Motor neuron (in vitro differentiated cells): ENCODE data around the gene AFF3. TPM values are rescaled to one million over a fixed set of nuclear protein-coding genes. Genes with fewer than 3 reads are reported as not detected.
A peak's percentile ranks its signal among the peaks of the same experiment; 100 is the strongest.

Experiments
- ATAC-seq, 8 experiments: fragments of 200-7000 bp; cut with Tn5 transposase; replicated peaks in 6 of 8; 2 replicates each; pipeline ENCODE4 v1.8.0; 2021; ENCODE audit warnings: mild to moderate bottlenecking in 8 of 8, moderate library complexity in 8 of 8
- H3K27ac ChIP-seq, 2 donors: fragments of 250-450 bp; sonication (Bioruptor Pico); 2 replicates each; pipeline ENCODE4 v1.9.0; 2021; ENCODE audit warnings: antibody characterized with exemption in 2 of 2, mild to moderate bottlenecking in 2 of 2, moderate library complexity in 1 of 2
- H3K4me1 ChIP-seq, 2 donors: fragments of 250-450 bp; sonication (Bioruptor Pico); replicated peaks in 1 of 2; 2 replicates each; pipeline ENCODE4 v1.6.1; 2021; ENCODE audit warnings: antibody characterized with exemption in 2 of 2, mild to moderate bottlenecking in 2 of 2, moderate library complexity in 1 of 2
- H3K4me3 ChIP-seq, 5 donors: fragments of 250-450 bp; sonication (Bioruptor Pico); 2 replicates each; pipeline ENCODE4 v1.9.0; 2021; ENCODE audit warnings: antibody characterized with exemption in 5 of 5, mild to moderate bottlenecking in 5 of 5, moderate library complexity in 4 of 5
- WGBS, 10 experiments: fragments of 450-650 bp; shearing (Covaris generic); methylation state at CpG; one replicate each; pipeline ENCODE4 v1.0.0; 2022; 5-methylcytosine and 5-hydroxymethylcytosine counted together
- in situ Hi-C, 9 experiments: fragments of 400-800 bp; cut with MboI; loops; one replicate each; pipeline ENCODE4 v1.15.0; 2021; ENCODE audit warnings: low sequenced_read_pairs in 9 of 9, low pct_unique_long_range_greater_than_20kb in 2 of 9; ENCODE audit not compliant: unreplicated experiment in 9 of 9
- total RNA-seq, 8 experiments: library from RNA; unstranded; fragments of 300-600 nt; gene quantifications; 2 replicates each; pipeline versions ENCODE4 v1.2.3 to v1.2.4, GENCODE V29; 2022

Gene AFF3
- total RNA-seq, 8 experiments from 2014 or later, result 0.99 to 33.6 (median 16.7) TPM

DNA sequence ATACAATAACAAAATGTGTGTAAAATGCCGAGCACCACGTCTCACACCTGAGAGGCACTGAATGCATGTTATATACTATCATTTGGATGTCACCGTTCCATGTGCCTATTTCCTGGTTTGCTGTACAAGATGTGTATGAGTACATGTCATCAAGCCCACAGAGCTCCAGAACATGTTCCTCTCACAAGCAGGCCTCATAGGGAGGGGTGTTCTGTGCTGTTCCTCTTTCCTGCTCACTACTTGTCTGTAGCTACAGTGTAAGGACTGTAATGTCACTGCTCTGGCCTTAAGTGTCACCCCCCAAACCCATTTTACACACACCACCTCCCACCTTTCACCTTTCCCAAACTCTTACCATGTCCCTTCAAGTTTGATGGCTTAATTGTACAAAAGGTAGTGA, 1.8 kb downstream of the AFF3 start:
- in situ Hi-C loops, result no loop called here
- no peak for ATAC-seq
- Histone ChIP-seq H3K27ac (no peak overlapping the region), H3K4me1 (peaks cover 0 to 12% of the 10 kb centered on the region in 2 donors), H3K4me3 (no peak overlapping the region)
- WGBS, 10 experiments, result 53 to 100% (median 100%) methylated on average over 1 to 3 of the region's 3 CpGs; no CpG with 5 or more reads in 7 of the 10 experiments

- Histone ChIP-seq H3K4me1 (peaks cover 0 to 12% of the 10 kb centered on the region in 2 donors), H3K4me3 (no peak overlapping the region), H3K27ac (no peak overlapping the region)
- no peak for ATAC-seq
- in situ Hi-C loops, result no loop called here
- WGBS, 10 experiments, result 32 to 94% (median 80%) methylated on average over 1 to 4 of the region's 5 CpGs; no CpG with 5 or more reads in 1 of the 10 experiments
These were observed 4.4 kb downstream of the AFF3 start for GRCh38 chr2:100137866-100138570.

- peak in 1 of 8 experiments; percentile 41 for ATAC-seq
- Histone ChIP-seq H3K4me1 (peaks cover 0 to 12% of the 10 kb centered on the region in 2 donors), H3K27ac (no peak overlapping the region), H3K4me3 (no peak overlapping the region)
- 30 to 100% (median 68%) methylated on average over 1 to 4 of the region's 5 CpGs; no CpG with 5 or more reads in 5 of the 10 experiments for WGBS, 10 experiments
- in situ Hi-C loops, result no loop called here
These were observed 5.1 kb downstream of the AFF3 start for GRCh38 chr2:100137318-100137717.

- WGBS, 10 experiments, result 88 to 100% (median 100%) methylated on average over 1 to 4 of the region's 4 CpGs; no CpG with 5 or more reads in 1 of the 10 experiments
- no peak overlapping the region for H3K27ac ChIP-seq
- in situ Hi-C loops, result no loop called here
- no peak for ATAC-seq
- peaks cover 0 to 12% of the 10 kb centered on the region in 2 donors for H3K4me1 ChIP-seq
- H3K4me3 ChIP-seq, result no peak overlapping the region
These were observed 6.1 kb downstream of the AFF3 start for GRCh38 chr2:100136310-100136709.

- in situ Hi-C loops, result no loop called here
- ATAC-seq, result no peak
- no peak overlapping the region for H3K4me3 ChIP-seq
- peaks cover 0 to 12% of the 10 kb centered on the region in 2 donors for H3K4me1 ChIP-seq
- H3K27ac ChIP-seq, result no peak overlapping the region
- WGBS, 10 experiments, result 58 to 100% (median 92%) methylated on average over 1 to 2 of the region's 5 CpGs; no CpG with 5 or more reads in 5 of the 10 experiments
These were observed 7.0 kb downstream of the AFF3 start for GRCh38 chr2:100135415-100135814.

DNA sequence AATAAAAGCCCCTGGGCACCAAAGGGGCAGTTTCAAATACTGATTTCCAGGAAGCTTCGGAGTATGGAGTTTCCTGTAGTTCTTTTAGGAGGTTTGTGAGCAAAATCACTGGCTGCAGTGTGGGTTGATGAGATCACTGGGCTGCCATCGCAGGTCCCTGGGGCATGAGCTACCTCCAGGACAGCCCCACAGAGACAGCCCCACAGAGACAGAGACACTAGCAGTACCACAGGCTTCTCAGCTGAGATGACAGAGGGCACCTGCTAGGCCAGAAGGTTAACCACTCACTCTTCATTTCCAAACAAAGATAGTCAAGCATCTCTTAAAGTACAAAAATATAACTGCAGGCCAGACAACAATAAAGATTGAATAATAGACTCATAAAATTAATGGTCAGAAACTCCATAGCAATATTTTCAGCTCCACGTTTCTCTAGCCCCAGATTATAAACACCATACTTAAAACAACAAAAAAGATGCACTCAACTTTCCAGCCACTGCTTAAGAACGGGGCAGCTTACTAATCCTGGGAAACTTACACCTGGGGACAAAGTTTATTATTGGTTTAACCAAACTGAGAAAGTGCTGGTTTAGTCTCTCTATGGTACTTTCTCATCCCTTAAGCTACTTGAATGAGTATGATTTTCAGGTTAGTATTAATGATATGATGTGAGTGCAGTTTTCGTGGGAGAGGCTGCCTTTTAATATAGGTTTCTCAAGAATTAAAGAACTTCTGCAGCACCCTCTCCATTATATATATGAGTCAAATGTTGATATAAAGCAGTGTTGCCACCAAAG, 11.6 kb downstream of the AFF3 start:
- WGBS, 10 experiments, result 17 to 100% (median 61%) methylated on average over 1 to 5 of the region's 5 CpGs; no CpG with 5 or more reads in 2 of the 10 experiments
- Histone ChIP-seq H3K4me3 (no peak overlapping the region), H3K4me1 (no peaks in the 10 kb centered on the region), H3K27ac (no peak overlapping the region)
- ATAC-seq, result no peak
- in situ Hi-C loops, result no loop called here

GRCh38 chr2:100126897-100127401, 15.4 kb downstream of the AFF3 start:
- Histone ChIP-seq H3K4me1 (no peaks in the 10 kb centered on the region), H3K4me3 (no peak overlapping the region), H3K27ac (no peak overlapping the region)
- in situ Hi-C loops, result no loop called here
- no peak for ATAC-seq
- 63 to 100% (median 93%) methylated on average over 1 to 3 of the region's 4 CpGs; no CpG with 5 or more reads in 4 of the 10 experiments for WGBS, 10 experiments

DNA sequence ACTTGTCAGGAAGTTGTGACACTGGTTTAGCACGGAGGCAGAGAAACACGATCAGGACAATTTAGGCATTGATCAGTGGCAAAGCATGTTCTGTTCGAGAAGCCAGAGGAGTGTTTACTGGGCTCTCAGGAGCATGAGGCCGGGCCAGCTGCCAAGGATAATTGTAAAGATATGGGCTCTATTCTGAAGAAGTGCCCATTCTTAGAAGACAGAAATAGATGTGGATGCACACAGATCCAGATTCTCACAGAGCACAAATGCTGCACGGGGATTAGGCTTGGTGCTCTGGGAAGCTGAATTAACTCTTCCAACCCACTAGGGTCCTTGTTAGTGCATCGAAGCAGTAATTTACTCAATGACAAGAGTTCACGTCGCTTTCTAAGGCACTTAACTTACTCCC, 16.2 kb downstream of the AFF3 start:
- in situ Hi-C loops, result no loop called here
- Histone ChIP-seq H3K27ac (no peak overlapping the region), H3K4me3 (no peak overlapping the region), H3K4me1 (no peaks in the 10 kb centered on the region)
- peak in 1 of 8 experiments; percentile 71 for ATAC-seq
- WGBS, 10 experiments, result 25 to 100% (median 88%) methylated on average over 2 to 6 of the region's 8 CpGs; no CpG with 5 or more reads in 3 of the 10 experiments

DNA sequence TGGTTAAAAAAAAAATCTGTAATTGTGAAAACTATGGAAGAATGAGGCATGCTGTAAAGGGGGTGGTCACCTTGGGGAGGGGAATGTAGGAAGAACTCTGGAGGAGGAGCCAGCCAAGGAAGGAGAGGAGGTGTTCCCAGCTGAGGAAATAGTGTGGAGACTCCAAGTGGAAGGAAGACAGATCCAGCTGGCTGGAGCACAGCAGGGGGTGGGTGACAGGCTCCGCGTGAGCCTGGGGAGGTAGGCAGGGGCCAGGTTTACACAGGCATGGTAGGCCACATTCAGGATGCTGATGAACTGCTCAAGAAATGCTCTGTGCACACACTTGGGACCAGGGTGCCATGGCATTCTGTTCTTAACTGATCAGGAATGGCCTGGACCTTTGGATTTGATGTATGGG, 16.8 kb downstream of the AFF3 start:
- ATAC-seq, result peak in 1 of 8 experiments; percentile 29
- in situ Hi-C loops, result no loop called here
- Histone ChIP-seq H3K4me3 (no peak overlapping the region), H3K4me1 (no peaks in the 10 kb centered on the region), H3K27ac (no peak overlapping the region)
- WGBS, 10 experiments, result 40 to 90% (median 60%) methylated on average over 1 to 2 of the region's 2 CpGs; no CpG with 5 or more reads in 5 of the 10 experiments

DNA sequence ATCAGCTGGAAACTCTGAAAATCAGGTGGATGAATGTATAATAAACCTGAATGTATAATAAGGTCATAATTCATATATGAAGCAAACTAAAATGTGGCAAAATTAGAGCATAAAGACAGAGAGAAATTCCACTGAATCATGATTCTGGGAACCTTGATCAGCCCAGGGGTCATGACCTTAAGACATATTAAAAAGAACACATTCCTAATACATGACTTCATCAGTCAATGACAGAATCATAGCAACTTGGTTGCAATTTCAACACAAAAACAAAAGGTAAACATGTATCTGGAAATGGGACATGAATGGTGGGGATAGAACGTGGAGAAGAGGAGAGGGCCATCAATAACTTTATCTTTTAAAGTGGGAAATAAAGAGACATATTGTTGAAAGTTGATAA, 17.6 kb downstream of the AFF3 start:
- H3K27ac ChIP-seq, result no peak overlapping the region
- WGBS, 10 experiments, result 13 to 100% (median 77%) methylated on average over 1 of the region's 1 CpG; no CpG with 5 or more reads in 1 of the 10 experiments
- no peak overlapping the region for H3K4me3 ChIP-seq
- no peaks in the 10 kb centered on the region for H3K4me1 ChIP-seq
- peak in 1 of 8 experiments; percentile 37 for ATAC-seq
- in situ Hi-C loops, result loop anchor here in 1 of 9 experiments (25.0 kb wide), 1 partner anchor 88 kb away; no protein-coding TSS in a partner anchor

- WGBS, 10 experiments, result 17 to 100% (median 82%) methylated on average over 1 to 4 of the region's 4 CpGs; no CpG with 5 or more reads in 1 of the 10 experiments
These were observed 21.2 kb downstream of the AFF3 start for GRCh38 chr2:100121124-100121718.

GRCh38 chr2:100119235-100119634, 23.2 kb downstream of the AFF3 start:
- no peak overlapping the region for H3K27ac ChIP-seq
- in situ Hi-C loops, result loop anchor here in 1 of 9 experiments (25.0 kb wide), 1 partner anchor 93 kb away; no protein-coding TSS in a partner anchor
- 0 to 60% (median 17%) methylated on average over 1 of the region's 1 CpG; no CpG with 5 or more reads in 2 of the 10 experiments for WGBS, 10 experiments
- H3K4me3 ChIP-seq, result no peak overlapping the region
- ATAC-seq, result no peak
- no peaks in the 10 kb centered on the region for H3K4me1 ChIP-seq

More at GRCh38 chr2:100121124-100121718, 21.2 kb downstream of the AFF3 start:
- no peak overlapping the region for H3K4me3 ChIP-seq
- no peak overlapping the region for H3K27ac ChIP-seq
- no peaks in the 10 kb centered on the region for H3K4me1 ChIP-seq
- in situ Hi-C loops, result loop anchor here in 1 of 9 experiments (25.0 kb wide), 1 partner anchor 91 kb away; no protein-coding TSS in a partner anchor
- no peak for ATAC-seq
